PC-3 (cell line): Measurements from ENCODE around the gene KPNA4.

ENCODE experiments used
- CTCF ChIP-seq: fragments of 300-600 bp; sonication (generic); conservative IDR thresholded peaks from 2 replicates; pipeline ENCODE4 v1.5.1; 2017; ENCODE audit warnings: antibody characterized with exemption, low read depth, mild to moderate bottlenecking, low read length
- EZH2 ChIP-seq: fragments of 300-600 bp; sonication (generic); IDR thresholded peaks from one replicate; pipeline ENCODE4 v1.6.1; 2017; ENCODE audit warnings: antibody characterized with exemption, mild to moderate bottlenecking, low read length; ENCODE audit not compliant: unreplicated experiment

GRCh38 chr3:160470181-160470580, 95.2 kb downstream of the KPNA4 start:
- TF ChIP-seq CTCF = no peak
- no peak for TF ChIP-seq EZH2
